MM.1S (cell line): ENCODE results near the gene RAP1GDS1.
"Not testable (repeated sequence)": the region's sequence is repeated elsewhere in the genome, so short reads cannot be mapped to it uniquely, and the experiment has no call there.

Experiments
- CTCF ChIP-seq: fragments of 300-600 bp; sonication (generic); IDR thresholded peaks from 2 replicates; pipeline ENCODE4 v1.5.1; 2016; ENCODE audit warnings: antibody characterized with exemption, low read length, mixed read lengths
- EZH2 ChIP-seq: fragments of 300-600 bp; sonication (generic); optimal IDR thresholded peaks from 2 replicates; pipeline ENCODE3; 2017; ENCODE audit warnings: low read depth, mild to moderate bottlenecking, antibody characterized with exemption, low read length, mixed read lengths

DNA sequence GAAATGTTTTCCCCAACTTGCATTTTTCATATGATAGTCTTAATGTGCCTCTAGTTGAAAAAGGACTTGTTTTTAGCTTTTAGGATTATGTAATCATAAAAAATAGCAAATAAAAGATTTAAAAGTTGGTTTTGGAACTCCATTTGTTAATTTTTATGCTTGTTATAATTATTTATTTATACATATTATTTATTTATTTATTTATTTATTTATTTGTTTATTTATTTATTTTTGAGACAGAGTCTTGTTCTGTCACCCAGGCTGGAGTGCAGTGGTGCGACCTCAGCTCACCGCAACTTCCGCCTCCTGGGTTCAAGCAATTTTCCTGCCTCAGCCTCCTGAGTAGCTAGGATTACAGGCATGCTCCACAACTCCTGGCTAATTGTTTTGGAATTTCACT is 159.0 kb downstream of the RAP1GDS1 start:
- TF ChIP-seq CTCF, EZH2: not testable (repeated sequence)
